Lung (tissue), 12 donors: ENCODE measurements around the gene TENM4. TPM values are rescaled to one million over a fixed set of nuclear protein-coding genes. Genes with fewer than 3 reads are reported as not detected.
"Not testable (repeated sequence)": the region's sequence is repeated elsewhere in the genome, so short reads cannot be mapped to it uniquely, and the experiment has no call there.

Experiments used
- ATAC-seq: fragments of 200-7000 bp; cut with Tn5 transposase; one replicate; pipeline ENCODE4 v1.9.1; 2020; ENCODE audit warnings: moderate number of reproducible peaks; ENCODE audit not compliant: insufficient read depth, low FRiP score
- DNase-seq, 3 donors: peaks; one replicate each; pipeline ENCODE4 v3.0.0-alpha.2; 2013 to 2017
- H3K27ac ChIP-seq, 2 donors: one replicate each; pipeline ENCODE4 v1.5.1; 2013; ENCODE audit warnings: mild to moderate bottlenecking in 2 of 2, moderate library complexity in 2 of 2, control low read depth in 1 of 2, inconsistent platforms in 1 of 2, low read depth in 1 of 2, low read length in 1 of 2
- H3K27me3 ChIP-seq, 3 donors: one replicate each; pipeline ENCODE4 v1.5.1; 2013; ENCODE audit warnings: low read length in 2 of 3; ENCODE audit not compliant: control insufficient read depth in 3 of 3, insufficient read depth in 3 of 3
- H3K36me3 ChIP-seq, 4 donors: one replicate each; pipeline ENCODE4 v1.5.1; 2013; ENCODE audit warnings: low read length in 4 of 4, mild to moderate bottlenecking in 1 of 4, moderate library complexity in 1 of 4; ENCODE audit not compliant: control insufficient read depth in 4 of 4, insufficient read depth in 4 of 4
- H3K4me1 ChIP-seq, 5 donors: one replicate each; pipeline ENCODE4 v1.5.1; 2013; ENCODE audit warnings: low read length in 5 of 5, mild to moderate bottlenecking in 2 of 5, moderate library complexity in 1 of 5; ENCODE audit not compliant: control insufficient read depth in 5 of 5, insufficient read depth in 5 of 5
- H3K4me3 ChIP-seq: one replicate; pipeline ENCODE4 v1.5.1; 2013; ENCODE audit warnings: mild to moderate bottlenecking, control low read depth, moderate library complexity
- H3K9ac ChIP-seq, 2 donors: one replicate each; pipeline ENCODE4 v1.5.1; 2013; ENCODE audit warnings: low read length in 2 of 2, control low read depth in 1 of 2; ENCODE audit not compliant: insufficient read depth in 1 of 2
- H3K9me3 ChIP-seq, 4 donors: one replicate each; pipeline ENCODE4 v1.5.1; 2013; ENCODE audit warnings: low read length in 3 of 4, mild to moderate bottlenecking in 1 of 4, moderate library complexity in 1 of 4; ENCODE audit not compliant: control insufficient read depth in 4 of 4, insufficient read depth in 3 of 4
- WGBS, 2 donors: extraction: QIAGEN DNeasy Blood & Tissue Kit; methylation state at CpG; one replicate each; pipeline ENCODE4 v1.1.7; 2013; 5-methylcytosine and 5-hydroxymethylcytosine counted together
- polyA plus RNA-seq, 2 donors: library from polyadenylated mRNA; stranded (reverse); fragments of 200-250 nt; gene quantifications; one replicate each; pipeline ENCODE4 v1.2.1, GENCODE V29; 2013
- total RNA-seq, 2 donors: library from RNA; depleted of rRNA in 1 of 2; stranded (reverse); fragments of >200 nt in 1 of 2; gene quantifications; one replicate each; pipeline ENCODE4 v1.2.1, GENCODE V29; 2014 to 2021
- TF ChIP-seq, protein P1 (sequence below): IDR thresholded peaks from 2 replicates; pipeline ENCODE4 v1.5.1; 2012; ENCODE audit warnings: mild to moderate bottlenecking; ENCODE audit errors: control extremely low read depth, extremely low read depth
- donor health status: control.
- donor health status: control.
- donor health status: Bipolar disorder and iron deficiency.
- donor health status: healthy.
- donor health status: DM: yes; HTN: yes; CAD: no.

TENM4 gene
- total and polyA plus RNA-seq, 4 donors, result 0.28 to 16.4 (median 3.2) TPM

DNA sequence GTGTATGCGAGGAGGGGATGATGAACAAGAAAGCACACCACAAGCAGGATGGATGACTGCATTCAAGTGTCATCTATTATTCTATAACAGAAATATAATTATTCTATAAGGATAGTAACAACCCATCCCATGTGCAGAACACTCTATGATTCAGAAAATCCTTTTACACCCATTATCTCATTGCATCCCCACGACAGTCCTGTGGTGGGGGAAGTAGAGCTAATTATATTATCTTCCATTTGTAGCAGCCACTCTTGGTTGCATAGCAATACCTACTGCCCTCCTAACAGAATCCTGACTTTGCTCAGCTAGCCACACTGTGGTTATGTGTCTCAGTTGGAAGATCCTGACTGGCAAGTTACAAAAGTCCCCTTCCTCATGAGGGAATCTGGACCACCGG, 459.7 kb downstream of the TENM4 start:
- H3K36me3 ChIP-seq, result no peaks in the 10 kb centered on the region
- H3K4me3 ChIP-seq, result no peak overlapping the region
- ATAC-seq, result no peak
- no peak overlapping the region for H3K9ac ChIP-seq
- no peak overlapping the region for H3K27ac ChIP-seq
- WGBS, 2 donors, result 78 to 86% methylated on average over 3 of the region's 3 CpGs
- H3K9me3 ChIP-seq, result peaks cover 0 to 2% (median 0%) of the 10 kb centered on the region in 4 donors
- H3K27me3 ChIP-seq, result no peaks in the 10 kb centered on the region
- TF ChIP-seq, protein P1, sequence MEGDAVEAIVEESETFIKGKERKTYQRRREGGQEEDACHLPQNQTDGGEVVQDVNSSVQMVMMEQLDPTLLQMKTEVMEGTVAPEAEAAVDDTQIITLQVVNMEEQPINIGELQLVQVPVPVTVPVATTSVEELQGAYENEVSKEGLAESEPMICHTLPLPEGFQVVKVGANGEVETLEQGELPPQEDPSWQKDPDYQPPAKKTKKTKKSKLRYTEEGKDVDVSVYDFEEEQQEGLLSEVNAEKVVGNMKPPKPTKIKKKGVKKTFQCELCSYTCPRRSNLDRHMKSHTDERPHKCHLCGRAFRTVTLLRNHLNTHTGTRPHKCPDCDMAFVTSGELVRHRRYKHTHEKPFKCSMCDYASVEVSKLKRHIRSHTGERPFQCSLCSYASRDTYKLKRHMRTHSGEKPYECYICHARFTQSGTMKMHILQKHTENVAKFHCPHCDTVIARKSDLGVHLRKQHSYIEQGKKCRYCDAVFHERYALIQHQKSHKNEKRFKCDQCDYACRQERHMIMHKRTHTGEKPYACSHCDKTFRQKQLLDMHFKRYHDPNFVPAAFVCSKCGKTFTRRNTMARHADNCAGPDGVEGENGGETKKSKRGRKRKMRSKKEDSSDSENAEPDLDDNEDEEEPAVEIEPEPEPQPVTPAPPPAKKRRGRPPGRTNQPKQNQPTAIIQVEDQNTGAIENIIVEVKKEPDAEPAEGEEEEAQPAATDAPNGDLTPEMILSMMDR, result no peak
- DNase-seq, result no peak
- no peaks in the 10 kb centered on the region for H3K4me1 ChIP-seq

DNA sequence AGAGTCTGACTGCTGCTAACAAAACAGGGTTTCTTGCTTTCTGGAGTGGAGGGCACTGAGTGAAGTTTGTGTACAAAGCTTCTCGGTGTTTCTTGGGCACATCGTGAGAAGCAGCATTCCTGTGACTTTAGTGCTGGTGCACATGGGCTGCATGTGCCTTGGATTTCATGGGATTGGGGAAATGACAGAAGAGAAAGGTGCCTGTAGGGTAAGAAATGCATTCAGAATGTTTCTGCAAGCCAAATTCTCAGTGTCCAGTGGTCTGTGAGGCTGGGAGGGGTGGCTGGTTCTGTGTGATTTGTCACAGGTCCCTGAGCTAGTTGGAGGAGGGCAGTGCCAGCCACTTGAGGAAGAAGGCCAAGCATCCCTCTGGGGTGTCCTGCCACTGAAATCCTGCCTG, 462.0 kb downstream of the TENM4 start:
- 68 to 87% methylated on average over 2 of the region's 2 CpGs for WGBS, 2 donors
- Histone ChIP-seq H3K9ac (no peak overlapping the region), H3K4me1 (no peaks in the 10 kb centered on the region), H3K27me3 (no peaks in the 10 kb centered on the region), H3K36me3 (no peaks in the 10 kb centered on the region), H3K4me3 (no peak overlapping the region), H3K9me3 (peaks cover 0 to 2% (median 0%) of the 10 kb centered on the region in 4 donors), H3K27ac (no peak overlapping the region)
- TF ChIP-seq, protein P1, result no peak
- DNase-seq, result no peak
- no peak for ATAC-seq

DNA sequence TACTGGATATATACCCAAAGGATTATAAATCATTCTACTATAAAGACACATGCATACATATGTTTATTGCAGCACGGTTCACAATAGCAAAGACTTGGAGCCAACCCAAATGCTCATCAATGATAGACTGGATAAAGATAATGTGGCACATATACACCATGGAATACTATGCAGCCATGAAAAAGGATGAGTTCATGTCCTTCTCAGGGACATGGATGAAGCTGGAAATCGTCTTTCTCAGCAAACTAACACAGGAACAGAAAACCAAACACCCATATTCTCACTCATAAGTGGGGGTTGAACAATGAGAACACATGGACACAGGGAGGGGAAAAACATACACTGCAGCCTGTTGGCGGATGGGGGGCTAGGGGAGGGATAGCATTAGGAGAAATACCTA, 463.0 kb downstream of the TENM4 start:
- not testable (repeated sequence) for H3K9ac ChIP-seq, H3K9me3 ChIP-seq, DNase-seq, H3K27ac ChIP-seq, ATAC-seq, H3K36me3 ChIP-seq, H3K4me1 ChIP-seq, H3K27me3 ChIP-seq, H3K4me3 ChIP-seq
- 84 to 85% methylated on average over 3 of the region's 3 CpGs for WGBS, 2 donors

DNA sequence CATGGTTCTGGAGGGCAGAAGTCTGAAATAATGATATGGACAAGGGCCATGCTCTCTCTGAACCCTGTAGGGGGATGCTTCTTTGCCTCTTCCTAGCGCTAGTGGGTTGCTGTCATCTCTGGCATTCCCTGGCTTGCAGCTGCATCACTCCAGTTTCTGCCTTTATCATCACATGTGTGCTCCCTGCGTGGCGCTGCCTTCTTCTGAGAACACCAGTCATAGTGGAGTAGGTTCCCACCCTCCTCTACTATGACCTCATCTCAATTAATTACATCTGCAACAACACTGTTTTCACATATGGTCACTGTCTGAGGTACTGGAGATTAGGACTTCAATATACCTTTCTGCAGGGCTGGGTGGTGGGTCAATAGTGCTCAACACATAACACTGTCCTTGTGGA, 463.8 kb downstream of the TENM4 start:
- Histone ChIP-seq H3K27ac (no peak overlapping the region), H3K36me3 (no peaks in the 10 kb centered on the region), H3K4me1 (no peaks in the 10 kb centered on the region), H3K27me3 (no peaks in the 10 kb centered on the region), H3K9me3 (peaks cover 0 to 2% (median 0%) of the 10 kb centered on the region in 4 donors), H3K4me3 (no peak overlapping the region), H3K9ac (no peak overlapping the region)
- no peak for DNase-seq
- no peak for ATAC-seq
- WGBS, 2 donors, result 91 to 93% methylated on average over 3 of the region's 3 CpGs
- TF ChIP-seq, protein P1, result no peak
